Activated effector memory CD4-positive, alpha-beta T cell treated with anti-CD3 and anti-CD28 coated beads, Interleukin-2, amount 50 U/mL, for 16 hours (primary cell): ENCODE measurements around the gene SCYGR2.

ENCODE experiments used
- DNase-seq: peaks from one replicate; pipeline ENCODE4 v3.0.0-alpha.2; 2020

Gene SCYGR2

DNA sequence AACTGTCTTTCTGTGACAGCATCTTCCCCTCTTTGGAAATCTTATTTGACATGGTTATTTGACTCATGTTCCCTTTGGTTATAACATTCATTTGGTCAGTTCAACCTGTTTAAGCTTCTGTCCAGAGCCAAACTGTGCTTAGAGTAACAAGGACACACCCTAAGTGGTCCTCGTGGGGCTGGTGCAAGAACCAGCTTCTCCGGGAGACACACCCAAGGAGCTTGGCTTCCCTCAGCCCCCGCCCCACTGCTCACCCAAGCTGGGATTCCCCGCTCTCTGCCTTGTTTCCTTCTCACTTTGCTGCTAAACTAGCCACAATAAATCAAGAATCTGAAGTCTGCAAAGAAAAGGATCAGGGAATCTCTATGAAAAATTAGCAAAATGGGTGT is 14.6 kb downstream of the SCYGR2 start:
- DNase-seq = no peak

GRCh38 chr2:227614246-227614645 is 15.6 kb downstream of the SCYGR2 start:
- no peak for DNase-seq

- no peak for DNase-seq
Observed at GRCh38 chr2:227614740-227615139, 16.0 kb downstream of the SCYGR2 start, which contains the start of gene SCYGR3. SCYGR3 (minus strand) TSS chr2:227614840; CDS start chr2:227614840, 0 bp downstream.

DNA sequence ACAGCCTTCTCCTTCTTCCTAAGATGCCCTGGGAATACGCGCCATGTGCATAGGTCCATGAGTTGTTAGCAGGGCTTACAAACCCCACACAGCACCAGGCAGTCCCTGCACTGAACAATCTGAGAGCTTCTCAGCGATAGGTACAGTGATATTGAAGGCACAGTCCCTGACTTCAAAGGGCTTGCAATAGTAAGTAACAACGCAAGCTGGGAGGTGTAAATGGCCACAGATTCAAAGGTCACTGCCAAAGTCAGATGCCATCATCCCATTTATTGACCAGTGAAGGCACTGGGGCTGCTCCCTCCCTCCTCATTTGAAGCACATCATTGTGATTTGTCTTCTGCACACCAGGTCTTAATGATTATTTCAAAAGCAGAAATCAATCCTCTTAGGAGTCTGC is 16.5 kb downstream of the SCYGR2 start:
- DNase-seq = no peak

- no peak for DNase-seq
Observed at GRCh38 chr2:227615906-227616305, 17.2 kb downstream of the SCYGR2 start.

DNA sequence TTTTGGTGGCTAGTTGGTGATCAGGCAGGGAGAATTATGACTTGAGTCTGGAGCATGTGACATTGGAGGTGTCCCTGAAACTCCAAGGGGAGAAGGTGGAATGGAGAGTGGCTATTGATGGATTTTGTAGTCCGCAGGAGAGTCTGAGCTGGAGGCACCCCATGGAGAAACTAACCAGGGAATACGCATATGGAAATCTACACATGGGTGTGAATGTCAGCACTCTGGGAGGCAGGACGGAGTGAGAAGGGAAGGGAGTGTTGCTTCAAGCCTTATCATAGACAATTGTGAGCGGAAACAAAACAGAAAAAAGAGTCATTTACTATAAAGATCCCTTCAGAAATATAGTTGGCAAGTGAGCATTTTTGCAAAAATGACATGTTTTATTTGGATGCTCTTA is 17.9 kb downstream of the SCYGR2 start:
- no peak for DNase-seq

DNA sequence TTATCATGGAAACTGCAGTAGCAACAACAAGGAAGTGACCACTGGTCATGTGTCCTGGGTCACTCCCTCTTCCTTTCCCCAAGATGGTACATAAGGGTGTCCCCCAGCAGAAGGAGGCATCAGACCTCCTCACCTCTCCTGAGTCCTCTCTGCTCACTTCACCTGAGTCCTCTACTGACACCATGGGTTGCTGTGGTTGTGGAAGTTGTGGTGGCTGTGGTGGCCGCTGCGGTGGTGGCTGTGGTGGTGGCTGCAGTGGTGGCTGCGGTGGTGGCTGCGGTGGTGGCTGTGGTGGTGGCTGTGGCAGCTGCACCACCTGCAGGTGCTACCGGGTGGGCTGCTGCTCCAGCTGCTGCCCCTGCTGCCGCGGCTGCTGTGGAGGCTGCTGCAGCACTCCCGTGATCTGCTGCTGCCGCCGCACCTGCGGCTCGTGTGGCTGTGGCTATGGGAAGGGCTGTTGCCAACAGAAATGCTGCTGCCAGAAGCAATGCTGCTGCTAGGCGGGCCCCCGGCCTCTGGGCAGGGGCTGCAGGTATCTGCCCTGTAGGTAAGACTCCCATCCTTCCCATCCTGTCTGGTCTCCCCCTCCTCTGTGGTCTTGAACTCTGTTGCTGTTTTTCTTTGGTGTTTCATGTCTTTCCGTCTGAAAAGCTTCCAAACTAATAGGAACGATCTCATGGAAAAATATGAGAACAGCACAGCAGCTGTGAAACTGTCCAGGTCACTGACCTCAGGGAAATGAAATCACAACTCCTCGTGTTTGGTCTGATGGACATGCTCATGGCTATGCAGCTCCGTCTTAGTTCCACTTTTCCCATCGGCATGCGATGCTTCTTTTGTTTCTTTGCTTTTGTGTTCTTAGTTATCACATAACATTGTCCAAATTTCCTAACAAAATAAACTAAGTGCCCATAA is 18.9 kb downstream of the SCYGR2 start, which contains the start of gene SCYGR4:
Gene SCYGR4, plus strand, starts transcription at position 183 of the 915 bp plus-strand sequence. Its CDS starts 0 bp downstream, at position 183.
- no peak for DNase-seq

DNA sequence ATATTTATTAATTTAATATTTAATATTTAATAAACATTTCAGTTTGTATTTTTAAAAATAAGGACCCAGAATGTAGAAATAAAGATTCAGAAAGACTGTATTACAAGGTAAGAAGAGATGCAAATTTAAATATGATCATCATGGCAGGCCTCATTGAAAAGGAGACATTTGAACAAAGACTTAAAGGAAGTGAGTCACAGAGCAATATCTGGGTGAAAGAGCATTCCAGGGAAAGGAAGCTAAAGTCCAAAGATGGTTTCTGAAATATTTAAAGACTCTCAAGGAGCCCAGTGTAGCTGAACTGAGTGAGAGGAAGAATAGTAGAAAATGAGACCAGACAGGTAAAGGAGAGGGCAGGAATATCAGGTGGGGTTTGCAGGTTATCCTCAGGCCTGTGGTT is 24.5 kb downstream of the SCYGR2 start:
- DNase-seq = no peak

GRCh38 chr2:227625420-227625819 is 26.7 kb downstream of the SCYGR2 start:
- DNase-seq = no peak

DNA sequence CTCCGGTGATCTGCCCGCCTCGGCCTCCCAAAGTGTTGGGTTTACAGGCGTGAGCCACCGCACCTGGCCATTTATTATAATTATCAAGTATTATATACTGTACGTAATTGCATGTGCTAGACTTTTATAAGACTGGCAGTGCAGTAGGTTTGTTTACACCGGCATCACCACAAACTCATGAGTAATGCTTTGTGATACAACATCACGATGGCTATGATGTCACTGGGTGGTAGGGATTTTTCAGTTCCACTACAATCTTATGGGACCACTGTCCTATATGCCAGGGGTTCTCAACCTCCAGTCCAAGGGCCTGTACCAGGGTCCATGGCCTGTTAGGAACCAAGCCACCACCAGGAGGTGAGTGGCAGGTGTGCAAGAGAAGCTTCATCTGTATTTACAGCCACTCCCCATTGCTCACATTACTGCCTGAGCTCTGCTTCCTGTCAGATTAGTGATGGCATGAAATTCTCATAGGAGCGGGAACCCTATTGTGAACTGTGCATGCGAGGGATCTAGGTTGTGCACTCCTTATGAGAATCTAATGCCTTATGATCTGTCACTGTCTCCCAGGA is 28.0 kb downstream of the SCYGR2 start:
- DNase-seq = no peak

DNA sequence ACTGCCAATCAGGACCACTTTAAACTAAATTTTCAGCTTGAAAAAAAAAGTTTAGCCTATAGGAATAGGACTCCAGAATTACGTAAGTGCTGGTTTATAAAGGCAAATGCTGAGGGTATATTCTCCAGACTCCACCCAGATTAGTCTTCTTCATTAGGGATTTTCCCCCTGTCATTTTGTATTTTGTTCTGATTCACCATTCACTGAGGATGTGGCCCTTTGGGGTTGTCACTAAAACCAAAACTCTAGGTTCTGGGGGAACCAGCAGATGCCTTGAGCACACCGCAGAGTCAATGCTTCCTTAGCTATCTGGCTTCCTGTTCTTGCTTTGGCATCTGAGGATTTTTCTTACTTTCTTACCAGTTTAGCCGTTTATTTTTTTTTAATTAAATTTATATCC is 29.1 kb downstream of the SCYGR2 start:
- no peak for DNase-seq

DNA sequence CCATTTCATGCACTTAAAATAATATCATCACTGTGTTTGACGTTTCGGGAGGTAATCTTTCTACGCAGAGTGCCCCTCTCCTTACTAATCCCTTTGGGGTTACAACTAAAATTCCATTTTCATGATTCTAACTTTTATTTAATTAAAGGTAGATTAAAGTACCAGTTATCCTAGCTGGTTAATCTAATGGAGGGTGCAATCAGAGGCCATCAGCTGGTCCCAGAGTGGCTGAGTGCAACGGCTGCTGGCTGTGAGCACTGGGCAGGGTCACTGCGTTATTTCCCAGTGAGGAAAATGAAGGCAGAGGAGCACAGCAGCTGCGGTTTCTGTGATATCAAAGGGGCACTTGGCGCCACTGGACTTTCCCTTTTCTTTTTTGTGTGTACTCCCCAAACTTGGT is 30.7 kb downstream of the SCYGR2 start:
- DNase-seq = no peak

- no peak for DNase-seq
Observed at GRCh38 chr2:227630322-227630721, 31.6 kb downstream of the SCYGR2 start.

DNA sequence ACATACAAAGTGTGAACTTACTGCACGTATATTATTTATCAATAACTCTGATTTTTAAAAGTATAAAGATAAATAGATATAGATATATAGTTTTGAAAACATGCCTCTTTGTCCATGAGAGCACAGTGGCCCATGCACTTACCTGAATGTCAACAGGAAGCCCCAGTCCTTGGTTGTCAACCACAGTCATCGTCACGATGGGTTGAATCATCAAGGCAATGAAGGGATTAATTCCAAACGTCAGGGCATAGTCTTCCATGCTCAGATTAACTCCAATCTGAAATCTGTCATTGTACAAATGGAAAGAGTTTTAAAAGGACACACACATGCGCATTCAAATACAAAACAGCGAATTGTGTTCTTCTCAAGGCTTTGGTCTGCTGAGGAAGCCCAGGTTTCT is 34.1 kb downstream of the SCYGR2 start:
- no peak for DNase-seq

DNA sequence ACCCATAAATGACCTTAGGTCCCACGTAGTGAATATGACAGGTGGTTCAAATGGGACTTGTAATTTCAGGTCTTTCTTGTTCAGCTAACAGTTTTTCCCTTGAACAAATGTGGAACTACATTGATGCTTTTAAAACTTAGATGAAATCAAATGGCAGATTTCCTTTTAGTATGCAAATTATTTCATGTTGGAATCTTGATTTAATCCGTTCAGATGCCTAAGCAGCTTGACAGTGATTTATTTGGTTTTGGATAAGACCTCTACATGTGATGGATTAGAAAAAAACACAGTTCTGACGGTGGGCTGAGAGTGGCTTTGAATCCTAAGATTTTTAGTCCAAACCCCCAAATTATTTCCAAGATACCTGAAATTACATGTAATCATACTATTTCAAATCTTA is 35.5 kb downstream of the SCYGR2 start:
- DNase-seq = no peak

GRCh38 chr2:227642656-227643055 is 44.0 kb downstream of the SCYGR2 start:
- no peak for DNase-seq

- DNase-seq = no peak
Observed at GRCh38 chr2:227643990-227644551, 45.4 kb downstream of the SCYGR2 start.
